Neural cell (in vitro differentiated cells): ENCODE results near the gene SNTG2. TPM values are rescaled to one million over a fixed set of nuclear protein-coding genes. Genes with fewer than 3 reads are reported as not detected.

Experiments
- H2AFZ ChIP-seq: fragments of 200-600, 300-800 bp; sonication (generic), shearing (Covaris generic); 2 replicates; pipeline ENCODE4 v1.6.0; 2014; ENCODE audit warnings: low read depth, mild to moderate bottlenecking, antibody characterized with exemption, low read length, moderate library complexity
- H3F3A ChIP-seq: fragments of 200-600 bp; shearing (Covaris generic); 2 replicates; pipeline ENCODE4 v1.6.1; 2016; ENCODE audit warnings: mild to moderate bottlenecking, moderate library complexity, mixed read lengths, antibody characterized with exemption, low read length; ENCODE audit not compliant: insufficient read depth, poor library complexity, severe bottlenecking
- H3K27ac ChIP-seq: fragments of 200-600, 300-800 bp; sonication (generic), shearing (Covaris generic); 2 replicates; pipeline ENCODE4 v1.5.1; 2014; ENCODE audit warnings: mild to moderate bottlenecking, low read length, moderate library complexity
- H3K27me3 ChIP-seq: fragments of 300-800, 200-600 bp; sonication (generic), shearing (Covaris generic); 2 replicates; pipeline ENCODE4 v1.6.0; 2014; ENCODE audit warnings: mild to moderate bottlenecking, low read depth, low read length, moderate library complexity; ENCODE audit not compliant: insufficient read depth
- H3K36me3 ChIP-seq: fragments of 300-800, 200-600 bp; sonication (generic), shearing (Covaris generic); 2 replicates; pipeline ENCODE4 v1.5.1; 2014; ENCODE audit warnings: mild to moderate bottlenecking, antibody characterized with exemption, low read length, moderate library complexity; ENCODE audit not compliant: insufficient read depth
- H3K4me2 ChIP-seq: fragments of 300-800, 200-600 bp; sonication (generic), shearing (Covaris generic); 2 replicates; pipeline ENCODE4 v1.6.0; 2014; ENCODE audit warnings: mild to moderate bottlenecking, low read length
- H3K4me3 ChIP-seq: fragments of 300-800, 200-600 bp; sonication (generic), shearing (Covaris generic); 2 replicates; pipeline ENCODE4 v1.5.1; 2014; ENCODE audit warnings: mild to moderate bottlenecking, low read length, moderate library complexity
- H3K79me2 ChIP-seq: fragments of 200-600 bp; shearing (Covaris generic); replicated peaks from 2 replicates; pipeline ENCODE4 v1.6.0; 2014; ENCODE audit warnings: mild to moderate bottlenecking, low read length, moderate library complexity; ENCODE audit not compliant: insufficient read depth
- H3K9ac ChIP-seq: fragments of 300-800, 200-600 bp; sonication (generic), shearing (Covaris generic); 2 replicates; pipeline ENCODE4 v1.6.1; 2016; ENCODE audit warnings: mild to moderate bottlenecking, low read length, mixed read lengths
- H3K9me2 ChIP-seq: fragments of 200-600 bp; shearing (Covaris generic); 2 replicates; pipeline ENCODE4 v1.6.1; 2016; ENCODE audit warnings: mild to moderate bottlenecking, low read length, mixed read lengths; ENCODE audit not compliant: insufficient read depth
- H3K9me3 ChIP-seq: fragments of 200-600, 300-800 bp; sonication (generic), shearing (Covaris generic); 2 replicates; pipeline ENCODE4 v1.6.1; 2016; ENCODE audit warnings: mild to moderate bottlenecking, mixed run types, low read length, moderate library complexity, mixed read lengths
- H4K20me1 ChIP-seq: fragments of 200-600 bp; shearing (Covaris generic); 2 replicates; pipeline ENCODE4 v1.6.1; 2016; ENCODE audit warnings: mild to moderate bottlenecking, mixed run types; ENCODE audit not compliant: insufficient read depth
- CTCF ChIP-seq: fragments of 450-650 bp; IDR thresholded peaks from 2 replicates; pipeline ENCODE4 v1.5.1; 2014; ENCODE audit warnings: antibody characterized with exemption, mild to moderate bottlenecking, moderate library complexity; ENCODE audit not compliant: poor library complexity, severe bottlenecking
- EP300 ChIP-seq: fragments of 450-650 bp; conservative IDR thresholded peaks from 2 replicates; pipeline ENCODE4 v1.6.1; 2014; ENCODE audit warnings: antibody characterized with exemption, mild to moderate bottlenecking, moderate library complexity; ENCODE audit not compliant: poor library complexity, severe bottlenecking
- EZH2 ChIP-seq: fragments of 200-600, 300-800 bp; shearing (Covaris generic), sonication (generic); IDR thresholded peaks from 2 replicates; pipeline ENCODE4 v1.6.1; 2014; ENCODE audit warnings: antibody characterized with exemption, low read length, borderline replicate concordance, mild to moderate bottlenecking; ENCODE audit not compliant: insufficient read depth, poor library complexity, severe bottlenecking
- MXI1 ChIP-seq: fragments of 450-650 bp; conservative IDR thresholded peaks from 2 replicates; pipeline ENCODE4 v1.6.1; 2014; ENCODE audit warnings: antibody characterized with exemption, mild to moderate bottlenecking; ENCODE audit not compliant: poor library complexity, severe bottlenecking
- POLR2AphosphoS5 ChIP-seq: IDR thresholded peaks from 2 replicates; pipeline ENCODE4 v1.6.1; 2012
- RAD21 ChIP-seq: fragments of 450-650 bp; conservative IDR thresholded peaks from 2 replicates; pipeline ENCODE4 v1.6.1; 2014; ENCODE audit warnings: antibody characterized with exemption, mild to moderate bottlenecking, moderate library complexity
- REST ChIP-seq: IDR thresholded peaks from 2 replicates; pipeline ENCODE4 v1.6.1; 2012; ENCODE audit warnings: borderline replicate concordance
- SMC3 ChIP-seq: fragments of 450-650 bp; conservative IDR thresholded peaks from 2 replicates; pipeline ENCODE4 v1.6.1; 2014; ENCODE audit warnings: antibody characterized with exemption, mild to moderate bottlenecking, moderate library complexity; ENCODE audit not compliant: poor library complexity
- TAF1 ChIP-seq: IDR thresholded peaks from 2 replicates; pipeline ENCODE4 v1.6.1; 2012; ENCODE audit warnings: low read depth
- polyA plus RNA-seq: library from polyadenylated mRNA; depleted of rRNA; stranded (reverse); fragments of >200 nt; gene quantifications from 2 replicates; pipeline ENCODE4 v1.2.3, GENCODE V29; 2014

Gene SNTG2
- polyA plus RNA-seq, 1 donor from 2014 or later: not detected

GRCh38 chr2:1246991-1247390 is 296.3 kb downstream of the SNTG2 start:
- H3K4me3 ChIP-seq: no peak overlapping the region

GRCh38 chr2:1248187-1248586 is 297.5 kb downstream of the SNTG2 start:
- no peak overlapping the region for H2AFZ ChIP-seq

More at GRCh38 chr2:1246991-1247390, 296.3 kb downstream of the SNTG2 start:
- H3K27me3 ChIP-seq: no peaks in the 10 kb centered on the region
- H3F3A ChIP-seq: no peaks in the 10 kb centered on the region
- no peaks in the 10 kb centered on the region for H3K9me3 ChIP-seq
- no peak overlapping the region for H3K27ac ChIP-seq
- no peak overlapping the region for H2AFZ ChIP-seq
- H3K79me2 ChIP-seq: no peaks in the 10 kb centered on the region
- H3K9ac ChIP-seq: no peak overlapping the region
- H3K4me2 ChIP-seq: no peak overlapping the region
- H3K36me3 ChIP-seq: no peaks in the 10 kb centered on the region
- no peaks in the 10 kb centered on the region for H4K20me1 ChIP-seq
- H3K9me2 ChIP-seq: no peaks in the 10 kb centered on the region
- TF ChIP-seq MXI1: no peak
- TF ChIP-seq EZH2: no peak
- TF ChIP-seq CTCF: no peak
- TF ChIP-seq TAF1: no peak
- no peak for TF ChIP-seq REST
- TF ChIP-seq SMC3: no peak
- no peak for TF ChIP-seq EP300
- no peak for TF ChIP-seq POLR2AphosphoS5
- TF ChIP-seq RAD21: no peak

More at GRCh38 chr2:1248187-1248586, 297.5 kb downstream of the SNTG2 start:
- Histone ChIP-seq H3K36me3 (no peaks in the 10 kb centered on the region), H3K9ac (no peak overlapping the region), H4K20me1 (no peaks in the 10 kb centered on the region), H3K79me2 (no peaks in the 10 kb centered on the region), H3K9me3 (no peaks in the 10 kb centered on the region), H3K27me3 (no peaks in the 10 kb centered on the region), H3K27ac (no peak overlapping the region), H3K4me2 (no peak overlapping the region), H3K9me2 (no peaks in the 10 kb centered on the region), H3K4me3 (no peak overlapping the region), H3F3A (no peaks in the 10 kb centered on the region)
- TF ChIP-seq CTCF (no peak), SMC3 (no peak), TAF1 (no peak)
